Measurements from ENCODE around the gene HPS3.
"Not testable (repeated sequence)": the region's sequence is repeated elsewhere in the genome, so short reads cannot be mapped to it uniquely, and the experiment has no call there.

The HPS3 gene

DNA sequence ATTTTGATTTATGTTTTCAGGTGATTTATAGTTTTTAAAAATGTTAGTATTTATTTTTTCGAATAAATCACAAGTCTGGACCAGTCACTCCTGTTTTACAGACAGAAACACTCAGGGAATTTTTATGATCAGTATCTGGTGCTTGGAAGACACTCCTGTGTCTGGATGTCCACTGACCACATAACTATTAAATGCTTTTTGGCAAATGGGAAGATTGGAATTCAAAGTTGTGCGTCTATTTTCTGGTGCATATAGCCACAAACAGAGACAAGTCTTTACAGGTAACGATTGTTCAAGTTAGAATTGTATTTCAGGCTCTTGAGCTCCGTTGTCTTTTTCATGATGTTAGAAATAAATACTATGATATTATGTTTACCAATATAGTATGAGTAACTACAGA, 80.0 kb downstream of the HPS3 start:
- Histone ChIP-seq H3K9me3 (ENCODE audit: severe bottlenecking) (no peaks in the 10 kb centered on the region), H3K27me3 (ENCODE audit: insufficient read depth, low read depth, severe bottlenecking) (no peaks in the 10 kb centered on the region), H3K4me3 (ENCODE audit: low read depth, low read length) (no peak overlapping the region), H3K27ac (no peak overlapping the region), H3K36me3 (no peaks in the 10 kb centered on the region)
- TF ChIP-seq, protein P1, sequence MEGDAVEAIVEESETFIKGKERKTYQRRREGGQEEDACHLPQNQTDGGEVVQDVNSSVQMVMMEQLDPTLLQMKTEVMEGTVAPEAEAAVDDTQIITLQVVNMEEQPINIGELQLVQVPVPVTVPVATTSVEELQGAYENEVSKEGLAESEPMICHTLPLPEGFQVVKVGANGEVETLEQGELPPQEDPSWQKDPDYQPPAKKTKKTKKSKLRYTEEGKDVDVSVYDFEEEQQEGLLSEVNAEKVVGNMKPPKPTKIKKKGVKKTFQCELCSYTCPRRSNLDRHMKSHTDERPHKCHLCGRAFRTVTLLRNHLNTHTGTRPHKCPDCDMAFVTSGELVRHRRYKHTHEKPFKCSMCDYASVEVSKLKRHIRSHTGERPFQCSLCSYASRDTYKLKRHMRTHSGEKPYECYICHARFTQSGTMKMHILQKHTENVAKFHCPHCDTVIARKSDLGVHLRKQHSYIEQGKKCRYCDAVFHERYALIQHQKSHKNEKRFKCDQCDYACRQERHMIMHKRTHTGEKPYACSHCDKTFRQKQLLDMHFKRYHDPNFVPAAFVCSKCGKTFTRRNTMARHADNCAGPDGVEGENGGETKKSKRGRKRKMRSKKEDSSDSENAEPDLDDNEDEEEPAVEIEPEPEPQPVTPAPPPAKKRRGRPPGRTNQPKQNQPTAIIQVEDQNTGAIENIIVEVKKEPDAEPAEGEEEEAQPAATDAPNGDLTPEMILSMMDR (IDR thresholded peaks at IDR 0.05; ENCODE audit: low read depth, low read length): no peak
- DNase-seq: no peak

DNA sequence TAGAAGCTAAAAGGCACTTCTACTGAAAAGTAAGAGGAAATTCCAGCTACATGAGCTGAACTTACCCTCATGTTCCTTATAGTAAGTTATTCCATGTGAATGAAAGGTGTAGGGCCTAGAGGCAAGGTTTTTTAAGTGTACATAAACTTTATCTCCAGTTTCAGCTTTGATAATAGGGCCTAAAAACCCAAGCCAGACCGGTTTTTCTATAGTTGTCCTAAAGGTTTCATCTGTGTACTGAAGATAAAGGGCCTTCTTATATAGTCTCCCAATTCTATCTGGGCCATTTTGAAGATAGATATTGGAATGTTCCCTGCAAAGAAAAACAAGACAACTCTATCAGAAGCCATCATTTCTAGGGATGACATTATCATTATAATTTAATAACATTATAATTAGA, 82.9 kb downstream of the HPS3 start:
- H3K27me3 ChIP-seq (ENCODE audit: insufficient read depth, low read depth, severe bottlenecking): no peaks in the 10 kb centered on the region
- no peak overlapping the region for H3K27ac ChIP-seq
- H3K36me3 ChIP-seq: no peaks in the 10 kb centered on the region
- no peak for DNase-seq
- no peak overlapping the region for H3K4me3 ChIP-seq (ENCODE audit: low read depth, low read length)
- TF ChIP-seq, protein P1 (IDR thresholded peaks at IDR 0.05; ENCODE audit: low read depth, low read length): no peak
- no peaks in the 10 kb centered on the region for H3K9me3 ChIP-seq (ENCODE audit: severe bottlenecking)

DNA sequence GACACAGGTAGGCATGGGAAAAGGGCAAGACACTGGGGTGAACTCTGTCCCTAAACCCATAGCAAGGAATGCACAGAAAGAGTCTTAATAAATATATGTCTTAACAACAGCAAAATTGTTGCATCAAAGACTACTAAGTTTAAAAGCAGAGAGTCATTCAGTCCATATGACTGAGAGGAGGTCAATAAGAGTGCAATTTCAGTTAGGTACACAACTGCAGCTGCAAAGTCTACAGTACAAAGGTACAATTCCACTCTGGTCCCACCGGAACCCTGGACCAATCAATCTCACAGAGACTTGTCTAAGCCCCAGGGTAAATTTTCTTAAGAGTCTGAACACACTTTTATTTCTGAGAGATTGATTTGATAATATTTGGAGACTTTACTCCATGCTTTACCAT, 85.3 kb downstream of the HPS3 start:
- DNase-seq: no peak
- Histone ChIP-seq H3K27me3 (ENCODE audit: insufficient read depth, low read depth, severe bottlenecking) (no peaks in the 10 kb centered on the region), H3K36me3 (no peaks in the 10 kb centered on the region), H3K9me3 (ENCODE audit: severe bottlenecking) (no peaks in the 10 kb centered on the region), H3K27ac (no peak overlapping the region), H3K4me3 (ENCODE audit: low read depth, low read length) (no peak overlapping the region)
- TF ChIP-seq, protein P1 (IDR thresholded peaks at IDR 0.05; ENCODE audit: low read depth, low read length): no peak

DNA sequence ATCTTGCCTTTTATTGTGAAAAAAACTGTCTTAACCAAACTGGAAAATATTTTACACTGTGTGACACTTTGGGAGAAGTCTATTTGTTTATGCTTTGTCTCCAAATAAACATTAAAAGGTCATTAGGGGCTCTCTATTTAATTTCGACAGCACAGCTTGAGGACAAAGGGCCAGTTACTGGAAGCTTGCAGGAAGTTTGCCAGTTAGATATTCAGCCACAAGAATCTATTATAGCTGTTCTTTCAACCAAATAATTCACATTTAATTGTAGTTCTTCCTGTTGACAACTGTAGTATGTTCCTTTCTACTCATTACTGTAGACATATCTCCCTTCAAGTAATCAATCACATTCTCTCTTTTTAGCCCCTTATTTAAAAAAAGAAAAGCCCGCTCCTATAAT, 86.1 kb downstream of the HPS3 start:
- H3K27ac ChIP-seq: no peak overlapping the region
- DNase-seq: no peak
- TF ChIP-seq, protein P1 (IDR thresholded peaks at IDR 0.05; ENCODE audit: low read depth, low read length): no peak
- H3K9me3 ChIP-seq (ENCODE audit: severe bottlenecking): no peaks in the 10 kb centered on the region
- no peaks in the 10 kb centered on the region for H3K36me3 ChIP-seq
- H3K27me3 ChIP-seq (ENCODE audit: insufficient read depth, low read depth, severe bottlenecking): no peaks in the 10 kb centered on the region
- no peak overlapping the region for H3K4me3 ChIP-seq (ENCODE audit: low read depth, low read length)

DNA sequence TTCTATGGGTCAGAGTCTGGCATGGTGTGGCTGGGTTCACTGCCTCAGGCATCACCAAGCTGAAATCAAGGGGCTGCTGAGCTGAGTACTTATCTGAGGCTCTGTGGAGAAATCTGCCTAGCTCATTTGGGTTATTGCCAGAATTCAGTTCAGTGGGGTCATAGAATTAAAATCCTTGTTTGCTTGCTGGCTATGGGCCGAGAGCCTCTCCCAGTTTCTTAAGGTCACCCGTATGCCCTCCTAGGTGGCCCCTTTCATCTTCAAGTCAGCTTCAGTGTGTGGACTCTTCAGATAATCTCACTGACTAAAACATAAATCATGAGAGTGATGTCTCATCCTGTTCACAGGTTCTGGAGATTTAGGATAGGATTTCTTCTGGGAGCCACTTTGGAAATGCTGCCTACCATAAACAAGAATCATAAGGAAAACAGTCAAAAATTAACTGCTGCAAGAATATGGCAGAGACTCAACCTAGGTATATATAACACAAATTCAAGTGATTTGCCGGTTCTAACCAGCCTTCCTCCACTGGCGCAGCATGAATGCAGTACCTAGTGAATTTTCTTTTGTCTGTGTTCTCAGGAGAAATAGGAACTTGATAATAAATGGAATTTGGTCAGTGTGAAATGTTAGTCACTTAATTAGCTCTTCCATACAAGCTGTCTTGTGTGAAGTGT, 86.9 kb downstream of the HPS3 start:
- TF ChIP-seq, protein P1 (IDR thresholded peaks at IDR 0.05; ENCODE audit: low read depth, low read length): no peak
- Histone ChIP-seq H3K36me3 (no peaks in the 10 kb centered on the region), H3K27me3 (ENCODE audit: insufficient read depth, low read depth, severe bottlenecking) (no peaks in the 10 kb centered on the region), H3K4me3 (ENCODE audit: low read depth, low read length) (no peak overlapping the region), H3K9me3 (ENCODE audit: severe bottlenecking) (no peaks in the 10 kb centered on the region), H3K27ac (no peak overlapping the region)
- DNase-seq: peak; percentile 42

DNA sequence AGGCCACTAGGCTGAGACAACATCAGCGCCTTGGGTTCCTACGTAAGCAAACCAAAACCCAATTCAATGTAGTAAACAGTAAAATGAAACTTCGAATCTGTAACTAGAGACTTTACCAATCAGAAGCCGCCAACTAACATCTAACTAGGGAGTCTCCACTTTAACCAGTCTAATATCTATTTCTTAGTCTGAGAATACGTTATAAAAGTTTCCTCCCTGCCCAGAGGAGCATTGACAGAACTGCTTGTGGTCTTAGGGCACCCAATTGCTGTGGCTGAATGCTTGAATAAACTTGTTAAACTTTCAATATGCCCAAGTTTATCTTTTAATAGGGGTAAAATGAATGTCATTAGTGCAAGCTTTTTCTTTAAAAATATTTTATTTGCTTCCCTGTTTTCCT, 87.9 kb downstream of the HPS3 start:
- no peaks in the 10 kb centered on the region for H3K27me3 ChIP-seq (ENCODE audit: insufficient read depth, low read depth, severe bottlenecking)
- H3K4me3 ChIP-seq (ENCODE audit: low read depth, low read length): no peak overlapping the region
- no peaks in the 10 kb centered on the region for H3K9me3 ChIP-seq (ENCODE audit: severe bottlenecking)
- TF ChIP-seq, protein P1 (IDR thresholded peaks at IDR 0.05; ENCODE audit: low read depth, low read length): no peak
- DNase-seq: no peak
- H3K36me3 ChIP-seq: no peaks in the 10 kb centered on the region
- H3K27ac ChIP-seq: no peak overlapping the region

DNA sequence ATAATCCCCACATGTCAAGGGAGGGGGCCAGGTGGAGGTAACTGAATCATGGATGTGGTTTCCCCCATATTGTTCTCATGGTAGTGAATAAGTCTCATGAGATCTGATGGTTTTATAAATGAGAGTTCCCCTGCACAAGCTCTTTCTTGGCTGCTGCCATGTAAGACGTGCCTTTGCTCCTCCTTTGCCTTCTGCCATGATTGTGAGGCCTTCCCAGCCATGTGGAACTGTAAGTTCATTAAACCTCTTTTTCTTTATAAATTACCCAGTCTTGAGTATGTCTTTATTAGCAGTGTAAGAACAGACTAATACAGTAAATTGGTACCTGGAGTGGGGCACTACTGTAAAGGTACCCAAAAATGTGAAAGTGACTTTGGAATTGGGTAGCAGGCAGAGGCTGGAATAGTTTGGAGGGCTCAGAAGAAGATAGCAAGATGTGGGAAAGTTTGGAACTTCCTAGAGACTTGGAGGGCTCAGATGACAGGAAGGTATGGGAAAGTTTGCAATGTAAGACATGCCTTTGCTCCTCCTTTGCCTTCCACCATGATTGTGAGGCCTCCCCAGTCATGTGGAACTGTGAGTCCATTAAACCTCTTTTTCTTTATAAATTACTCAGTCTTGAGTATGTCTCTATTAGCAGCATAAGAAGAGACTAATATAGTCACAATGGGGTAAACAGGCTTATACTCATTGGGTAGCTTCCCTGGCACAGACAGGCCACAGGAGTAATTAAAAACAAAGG, 90.1 kb downstream of the HPS3 start:
- not testable (repeated sequence) for H3K9me3 ChIP-seq (ENCODE audit: severe bottlenecking); H3K36me3 ChIP-seq; DNase-seq; H3K27me3 ChIP-seq (ENCODE audit: insufficient read depth, low read depth, severe bottlenecking); H3K27ac ChIP-seq; H3K4me3 ChIP-seq (ENCODE audit: low read depth, low read length)

Data from WERI-Rb-1 (cell line).